HUES48 (cell line): ENCODE results near the gene FSD1.

Experiments used
- H3K27ac ChIP-seq: one replicate; pipeline ENCODE4 v1.7.0; 2013; ENCODE audit warnings: low read depth, low read length, inconsistent platforms
- H3K27me3 ChIP-seq: 2 replicates; pipeline ENCODE4 v1.6.1; 2013; ENCODE audit warnings: mild to moderate bottlenecking, low read length; ENCODE audit not compliant: control insufficient read depth, insufficient read depth
- H3K36me3 ChIP-seq: 2 replicates; pipeline ENCODE4 v1.6.1; 2013; ENCODE audit warnings: low read length; ENCODE audit not compliant: control insufficient read depth, insufficient read depth
- H3K4me1 ChIP-seq: 2 replicates; pipeline ENCODE4 v1.6.1; 2013; ENCODE audit warnings: mild to moderate bottlenecking, low read length; ENCODE audit not compliant: control insufficient read depth, insufficient read depth
- H3K4me3 ChIP-seq: 2 replicates; pipeline ENCODE4 v1.5.1; 2013; ENCODE audit warnings: mild to moderate bottlenecking, low read depth, low read length
- H3K9ac ChIP-seq: 2 replicates; pipeline ENCODE4 v1.6.1; 2013; ENCODE audit warnings: mild to moderate bottlenecking, low read depth, low read length, moderate library complexity
- H3K9me3 ChIP-seq: 2 replicates; pipeline ENCODE4 v1.6.1; 2013; ENCODE audit warnings: low read length; ENCODE audit not compliant: control insufficient read depth, insufficient read depth

FSD1 gene

DNA sequence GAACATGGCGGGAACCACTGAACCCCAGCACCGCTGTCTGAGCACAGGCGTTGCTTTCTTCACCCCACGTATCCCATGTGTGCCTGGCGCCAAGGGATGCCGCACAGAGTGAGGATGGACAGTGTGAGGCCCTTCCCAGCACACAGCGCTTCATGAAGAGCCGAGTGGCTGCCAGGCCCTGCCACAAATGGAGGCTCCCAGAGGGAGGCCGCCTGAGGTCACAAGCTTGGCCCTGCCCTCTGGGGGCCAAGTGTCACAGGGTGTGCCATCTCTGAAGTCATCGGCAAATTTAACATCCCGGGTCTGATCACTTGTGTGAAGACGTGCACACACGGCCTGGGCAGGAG, 63.4 kb downstream of the FSD1 start:
- no peaks in the 10 kb centered on the region for H3K27me3 ChIP-seq
- no peaks in the 10 kb centered on the region for H3K9me3 ChIP-seq
- no peak overlapping the region for H3K4me3 ChIP-seq
- H3K36me3 ChIP-seq, result peaks cover 30% of the 10 kb centered on the region
- H3K27ac ChIP-seq, result no peak overlapping the region
- no peak overlapping the region for H3K9ac ChIP-seq
- peaks cover 12% of the 10 kb centered on the region; the same call in 1 of the 2 replicates for H3K4me1 ChIP-seq

GRCh38 chr19:4368128-4368820, 63.9 kb downstream of the FSD1 start:
- Histone ChIP-seq H3K4me3 (no peak overlapping the region), H3K27ac (no peak overlapping the region), H3K9me3 (no peaks in the 10 kb centered on the region), H3K27me3 (no peaks in the 10 kb centered on the region), H3K9ac (no peak overlapping the region), H3K4me1 (peaks cover 12% of the 10 kb centered on the region; the same call in 1 of the 2 replicates), H3K36me3 (peaks cover 25% of the 10 kb centered on the region)

DNA sequence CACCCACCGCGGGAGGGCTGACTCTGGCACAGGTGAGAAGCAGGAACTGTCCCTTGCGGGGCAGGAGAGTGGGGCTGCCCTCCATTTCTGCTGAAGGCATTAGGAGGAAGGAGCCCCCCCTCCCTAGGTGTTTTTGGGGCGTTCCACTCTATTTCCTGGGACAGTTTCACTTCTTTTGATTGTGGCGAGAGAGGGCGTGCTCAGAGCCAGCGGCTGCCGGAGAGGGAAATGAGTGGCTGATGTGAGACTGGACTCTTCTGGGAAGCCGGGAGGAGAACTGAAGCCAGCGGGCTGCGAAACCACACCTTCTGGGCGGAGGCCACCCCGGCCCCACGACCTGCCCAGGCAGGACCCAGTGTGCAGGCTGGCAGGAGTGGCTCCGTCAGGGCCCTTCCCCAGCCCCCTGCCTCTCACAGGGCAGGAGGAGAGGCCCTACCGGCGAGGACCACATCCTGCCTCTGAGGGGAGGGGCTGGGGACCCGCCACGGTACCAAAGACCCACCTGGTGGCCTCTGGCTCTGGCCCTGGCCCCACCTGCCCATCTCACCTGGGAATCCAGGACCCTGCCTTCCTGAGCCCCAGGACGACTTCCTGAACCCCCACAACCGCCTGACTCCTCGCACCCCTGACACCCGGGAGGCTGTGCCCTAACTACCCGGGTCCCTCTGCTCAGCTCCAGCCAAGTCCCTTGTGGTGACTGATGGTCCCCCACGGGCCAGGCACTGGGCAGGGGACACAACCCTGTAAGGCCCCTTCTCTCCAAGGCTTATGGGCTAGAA, 64.9 kb downstream of the FSD1 start:
- Histone ChIP-seq H3K9me3 (no peaks in the 10 kb centered on the region), H3K4me1 (peaks cover 14% of the 10 kb centered on the region; the same call in 1 of the 2 replicates), H3K36me3 (peaks cover 14% of the 10 kb centered on the region), H3K9ac (no peak overlapping the region), H3K27me3 (no peaks in the 10 kb centered on the region), H3K27ac (no peak overlapping the region), H3K4me3 (no peak overlapping the region)

DNA sequence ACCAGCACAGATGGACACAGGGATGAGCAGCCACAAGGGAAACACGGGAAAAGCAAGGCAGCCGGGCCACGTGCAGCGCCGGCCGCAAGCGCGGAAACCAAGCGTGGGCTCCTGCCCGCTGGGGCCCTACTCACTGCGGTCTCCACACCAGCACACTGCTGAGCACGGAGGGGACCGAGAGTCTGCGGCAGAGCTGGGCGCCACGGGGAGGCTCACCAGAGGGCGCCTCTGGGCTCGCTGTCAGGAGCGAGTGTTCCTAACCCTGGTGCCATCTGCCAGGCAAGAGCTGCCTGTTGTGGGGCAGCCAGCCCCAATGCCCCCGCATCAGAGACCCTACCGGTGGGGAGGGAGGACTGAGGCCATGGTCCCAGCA, 65.5 kb downstream of the FSD1 start:
- Histone ChIP-seq H3K4me3 (no peak overlapping the region), H3K4me1 (peaks cover 20% of the 10 kb centered on the region)

GRCh38 chr19:4370418-4371041, 66.1 kb downstream of the FSD1 start:
- Histone ChIP-seq H3K9ac (no peak overlapping the region), H3K27ac (no peak overlapping the region), H3K36me3 (peaks cover 8% of the 10 kb centered on the region), H3K4me1 (peaks cover 26% of the 10 kb centered on the region), H3K27me3 (no peaks in the 10 kb centered on the region), H3K9me3 (no peaks in the 10 kb centered on the region), H3K4me3 (no peak overlapping the region)

More for the DNA sequence above, 65.5 kb downstream of the FSD1 start:
- Histone ChIP-seq H3K27ac (no peak overlapping the region), H3K27me3 (no peaks in the 10 kb centered on the region), H3K9me3 (no peaks in the 10 kb centered on the region), H3K9ac (no peak overlapping the region), H3K36me3 (peaks cover 14% of the 10 kb centered on the region)

GRCh38 chr19:4371247-4372164, 67.1 kb downstream of the FSD1 start:
- Histone ChIP-seq H3K9me3 (no peaks in the 10 kb centered on the region), H3K4me1 (peaks cover 36% of the 10 kb centered on the region), H3K9ac (no peak overlapping the region), H3K27me3 (no peaks in the 10 kb centered on the region), H3K36me3 (no peaks in the 10 kb centered on the region), H3K4me3 (no peak overlapping the region), H3K27ac (no peak overlapping the region)

DNA sequence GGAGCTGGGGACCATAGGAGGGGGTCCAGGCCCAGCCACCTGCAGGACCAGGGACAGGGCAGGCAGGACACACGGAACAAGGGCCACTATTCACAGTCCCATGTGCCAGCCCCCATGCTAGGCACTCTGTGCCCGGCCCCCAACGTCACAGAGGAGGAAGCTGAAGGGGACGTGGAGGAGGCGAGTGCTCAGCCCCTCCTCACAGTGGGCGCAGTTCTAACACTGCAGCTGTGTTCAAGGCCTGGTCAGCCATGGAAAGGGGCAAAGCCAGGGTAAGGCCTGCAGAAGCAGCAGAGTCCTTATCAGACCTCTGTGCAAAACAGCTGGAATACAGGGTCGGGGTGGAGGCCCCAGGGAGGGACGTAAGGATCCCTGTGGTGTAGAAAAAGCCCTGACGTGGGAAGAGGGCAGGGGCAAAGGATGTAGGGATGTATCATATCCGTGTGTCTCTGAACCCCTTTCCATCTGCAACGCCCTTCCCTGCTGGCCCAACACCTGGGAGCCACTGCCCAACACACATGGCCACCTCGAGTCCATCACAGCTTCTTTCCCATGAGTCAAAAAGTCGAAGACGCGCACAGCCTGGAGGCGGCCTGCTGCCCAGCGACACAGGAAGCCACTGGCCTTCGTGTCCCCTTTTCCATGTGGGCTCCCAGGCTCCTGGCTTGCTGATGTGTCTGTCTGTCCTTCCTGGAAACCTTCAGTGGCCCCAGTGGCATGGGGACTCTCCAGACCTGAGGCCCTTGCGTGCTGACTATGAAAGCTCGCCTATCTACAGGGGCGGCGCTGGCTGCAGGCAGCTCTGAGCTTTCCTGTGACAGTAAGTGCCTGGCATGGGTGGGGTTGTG, 68.0 kb downstream of the FSD1 start:
- no peak overlapping the region for H3K9ac ChIP-seq
- peaks cover 45% of the 10 kb centered on the region for H3K4me1 ChIP-seq
- no peak overlapping the region for H3K27ac ChIP-seq
- no peaks in the 10 kb centered on the region for H3K36me3 ChIP-seq
- H3K4me3 ChIP-seq, result no peak overlapping the region
- no peaks in the 10 kb centered on the region for H3K27me3 ChIP-seq
- H3K9me3 ChIP-seq, result no peaks in the 10 kb centered on the region

- Histone ChIP-seq H3K4me3 (no peak overlapping the region), H3K27ac (no peak overlapping the region), H3K9ac (no peak overlapping the region), H3K4me1 (peaks cover 45% of the 10 kb centered on the region), H3K36me3 (no peaks in the 10 kb centered on the region), H3K9me3 (no peaks in the 10 kb centered on the region), H3K27me3 (no peaks in the 10 kb centered on the region)
Observed at GRCh38 chr19:4373013-4373367, 68.6 kb downstream of the FSD1 start.
